A673 (cell line): Measurements from ENCODE around the gene PIAS3.

Experiments
- EZH2 ChIP-seq: fragments of 200-600 bp; sonication (generic); IDR thresholded peaks from 2 replicates; pipeline ENCODE4 v1.6.1; 2017; ENCODE audit warnings: borderline replicate concordance, low read depth, mild to moderate bottlenecking, mixed read lengths, antibody characterized with exemption, low read length; ENCODE audit not compliant: poor library complexity, severe bottlenecking
- TF ChIP-seq, protein P1 (sequence below): fragments of 300-800, 200-600 bp; sonication (generic); conservative IDR thresholded peaks from 2 replicates; pipeline ENCODE4 v1.5.1; 2017; ENCODE audit warnings: low read depth, mild to moderate bottlenecking, antibody characterized with exemption, low read length, moderate library complexity, mixed read lengths

DNA sequence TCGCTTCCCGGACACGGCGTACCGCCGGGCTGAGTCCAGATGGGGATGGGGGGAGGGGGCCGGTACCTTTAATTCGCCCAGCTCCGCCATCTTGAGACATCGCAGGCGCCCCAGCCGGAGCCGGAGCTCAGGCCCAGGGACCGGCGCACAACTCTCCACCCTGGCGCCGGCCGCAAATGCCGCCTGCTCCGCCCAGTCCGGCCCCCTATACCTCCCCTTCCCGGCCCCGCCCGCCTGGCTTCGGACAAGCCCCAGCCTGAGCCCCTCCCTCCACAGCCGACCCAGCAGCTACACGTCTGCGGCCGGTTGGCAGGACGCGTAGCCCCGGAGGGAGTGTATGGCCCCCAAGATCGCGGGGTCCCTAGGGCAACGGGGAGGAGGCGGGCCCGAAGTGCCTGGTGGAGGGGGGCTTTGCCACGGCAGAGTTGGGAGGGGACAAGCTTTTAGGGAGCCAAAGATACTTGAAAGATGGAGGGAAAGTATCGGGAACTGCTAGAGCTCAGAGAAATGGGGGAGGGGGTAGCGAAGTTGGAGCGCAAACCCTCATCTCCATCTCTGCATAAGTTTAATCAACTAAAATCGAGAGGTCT is at the start of gene PIAS3:
- TF ChIP-seq, protein P1, sequence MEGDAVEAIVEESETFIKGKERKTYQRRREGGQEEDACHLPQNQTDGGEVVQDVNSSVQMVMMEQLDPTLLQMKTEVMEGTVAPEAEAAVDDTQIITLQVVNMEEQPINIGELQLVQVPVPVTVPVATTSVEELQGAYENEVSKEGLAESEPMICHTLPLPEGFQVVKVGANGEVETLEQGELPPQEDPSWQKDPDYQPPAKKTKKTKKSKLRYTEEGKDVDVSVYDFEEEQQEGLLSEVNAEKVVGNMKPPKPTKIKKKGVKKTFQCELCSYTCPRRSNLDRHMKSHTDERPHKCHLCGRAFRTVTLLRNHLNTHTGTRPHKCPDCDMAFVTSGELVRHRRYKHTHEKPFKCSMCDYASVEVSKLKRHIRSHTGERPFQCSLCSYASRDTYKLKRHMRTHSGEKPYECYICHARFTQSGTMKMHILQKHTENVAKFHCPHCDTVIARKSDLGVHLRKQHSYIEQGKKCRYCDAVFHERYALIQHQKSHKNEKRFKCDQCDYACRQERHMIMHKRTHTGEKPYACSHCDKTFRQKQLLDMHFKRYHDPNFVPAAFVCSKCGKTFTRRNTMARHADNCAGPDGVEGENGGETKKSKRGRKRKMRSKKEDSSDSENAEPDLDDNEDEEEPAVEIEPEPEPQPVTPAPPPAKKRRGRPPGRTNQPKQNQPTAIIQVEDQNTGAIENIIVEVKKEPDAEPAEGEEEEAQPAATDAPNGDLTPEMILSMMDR, result no peak
- no peak for TF ChIP-seq EZH2
